ENCODE measurements around the gene TSPAN10. TPM values are rescaled to one million over a fixed set of nuclear protein-coding genes. Genes with fewer than 3 reads are reported as not detected.

TSPAN10 gene
- total and polyA plus RNA-seq, 9 of the 15 experiments (the other 6 are each of a cell fraction or from before 2014, with no cell fraction given) = 0.05 to 0.31 (median 0.13) TPM; not detected in 1

GRCh38 chr17:81665205-81666091, 28.5 kb downstream of the TSPAN10 start (continued):
- TF ChIP-seq THAP7 (CRISPR knock-in tag; IDR thresholded peaks at IDR 0.05) (no peak), MLLT1 (IDR thresholded peaks at IDR 0.05) (no peak; a peak in 1 of 4 replicates), ZKSCAN3 (CRISPR knock-in tag; IDR thresholded peaks at IDR 0.05) (no peak), SMAD1 (IDR thresholded peaks at IDR 0.05; ENCODE audit: low read depth, low read length, partially characterized antibody) (no peak), CREB3 (tag; conservative IDR thresholded peaks at IDR 0.05; ENCODE audit: low read depth) (peak; percentile 96), PRMT5 (CRISPR knock-in tag; IDR thresholded peaks at IDR 0.05) (no peak), ZBTB34 (CRISPR knock-in tag; IDR thresholded peaks at IDR 0.05) (peak; percentile 74; the same call in 1 of the 2 replicates), HINFP (tag; conservative IDR thresholded peaks at IDR 0.05; ENCODE audit: low read depth) (peak; percentile 77; the same call in 1 of the 2 replicates), TOE1 (IDR thresholded peaks at IDR 0.05; ENCODE audit: borderline replicate concordance) (no peak; the same call in 1 of the 2 replicates), TOE1 (CRISPR knock-in tag; IDR thresholded peaks at IDR 0.05; ENCODE audit: borderline replicate concordance, low read depth) (no peak), MTA1 (IDR thresholded peaks at IDR 0.05; ENCODE audit: borderline replicate concordance) (no peak), HMG20B (CRISPR knock-in tag; IDR thresholded peaks at IDR 0.05) (no peak), MXD1 (CRISPR knock-in tag; IDR thresholded peaks at IDR 0.05; ENCODE audit: borderline replicate concordance, poor library complexity, severe bottlenecking) (no peak), NCOA4 (IDR thresholded peaks at IDR 0.05; ENCODE audit: partially characterized antibody) (no peak), ELF2 (CRISPR knock-in tag; IDR thresholded peaks at IDR 0.05) (no peak), U2AF1 (optimal IDR thresholded peaks at IDR 0.05; ENCODE audit: low read depth, low read length) (no peak), RB1 (IDR thresholded peaks at IDR 0.05; ENCODE audit: low read depth) (no peak), E2F6 (IDR thresholded peaks at IDR 0.05; ENCODE audit: borderline replicate concordance in 1 of 2, extremely low read depth in 1 of 2, insufficient read depth in 1 of 2, insufficient read length in 1 of 2, low read depth in 1 of 2, low read length in 1 of 2, poor library complexity in 1 of 2, severe bottlenecking in 1 of 2) (peak; percentile 94 to 95)
